C1 segment of cervical spinal cord (tissue), 14 donors: ENCODE results near the gene FBP2.
A peak's percentile ranks its signal among the peaks of the same experiment; 100 is the strongest.
"Not testable (repeated sequence)": the region's sequence is repeated elsewhere in the genome, so short reads cannot be mapped to it uniquely, and the experiment has no call there.

Experiments
- DNase-seq, 14 donors: peaks; one replicate each; lab custom pipeline; 2025; lab: John Stamatoyannopoulos, UW

Gene FBP2

GRCh38 chr9:94564279-94564678, 29.3 kb downstream of the FBP2 start:
- DNase-seq = not testable (repeated sequence)

DNA sequence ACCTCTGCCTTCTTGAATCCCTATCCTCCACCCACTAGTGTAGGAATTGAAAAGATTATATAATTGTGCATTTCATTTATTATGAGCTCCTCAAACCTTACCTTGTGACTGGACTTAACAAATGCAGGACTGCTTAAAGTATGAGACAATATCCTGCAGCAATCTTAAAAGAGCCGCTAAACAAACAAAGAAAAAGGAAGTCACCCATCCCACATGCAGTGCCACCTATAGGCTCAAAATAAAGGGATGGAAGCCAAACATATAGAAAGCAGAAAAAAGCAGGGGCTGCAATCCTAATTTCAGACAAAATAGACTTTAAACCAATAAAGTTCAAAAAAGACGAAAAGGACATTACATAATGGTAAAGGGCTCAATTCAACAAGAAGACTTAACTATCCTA, 30.1 kb downstream of the FBP2 start:
- DNase-seq = no peak

GRCh38 chr9:94560237-94560636, 33.4 kb downstream of the FBP2 start:
- DNase-seq = no peak

DNA sequence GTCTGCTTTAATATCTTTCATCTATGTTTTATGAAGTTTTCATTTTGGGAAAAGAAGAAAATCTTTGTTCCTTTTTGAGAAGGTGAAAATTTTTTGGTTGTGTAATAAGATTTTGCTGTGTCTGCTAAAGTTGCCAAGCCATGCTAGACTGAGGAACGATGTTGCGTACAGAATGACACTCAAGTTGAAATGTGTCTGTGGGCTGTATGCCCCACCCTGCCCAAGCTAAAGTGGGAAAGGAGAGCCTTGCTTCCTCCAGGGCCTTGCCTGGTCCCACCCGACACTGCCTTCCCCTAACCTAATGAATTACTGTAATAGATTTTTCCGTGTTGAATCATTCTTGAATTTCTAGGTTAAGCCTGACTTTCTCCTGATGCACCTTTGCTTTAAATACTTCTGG, 36.2 kb downstream of the FBP2 start:
- DNase-seq = no peak

- DNase-seq = peak in 1 of 14 donors; percentile 8
These were observed 38.9 kb downstream of the FBP2 start, which contains the start of gene PCAT7 for GRCh38 chr9:94554439-94555331. Gene PCAT7, plus strand, starts transcription at chr9:94555083.

DNA sequence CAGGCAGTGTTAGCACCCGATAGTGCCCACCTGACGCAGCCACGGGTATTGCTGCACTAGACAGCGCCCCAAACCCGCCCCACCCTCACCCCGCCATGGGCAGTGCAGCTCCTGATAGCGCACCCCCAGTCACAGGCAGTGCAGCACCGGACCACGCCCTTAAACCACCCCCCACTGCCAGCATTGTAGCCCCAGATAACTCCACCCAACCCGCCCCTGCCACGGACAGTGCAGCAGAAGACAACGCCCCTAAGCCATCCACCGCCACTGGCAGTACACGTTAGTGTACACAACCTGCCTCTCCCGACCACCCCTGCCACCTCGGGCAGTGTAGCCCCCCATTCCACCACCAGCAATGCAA, 39.6 kb downstream of the FBP2 start:
- no peak for DNase-seq

- DNase-seq = no peak
These were observed 40.3 kb downstream of the FBP2 start for GRCh38 chr9:94553029-94553938.

DNA sequence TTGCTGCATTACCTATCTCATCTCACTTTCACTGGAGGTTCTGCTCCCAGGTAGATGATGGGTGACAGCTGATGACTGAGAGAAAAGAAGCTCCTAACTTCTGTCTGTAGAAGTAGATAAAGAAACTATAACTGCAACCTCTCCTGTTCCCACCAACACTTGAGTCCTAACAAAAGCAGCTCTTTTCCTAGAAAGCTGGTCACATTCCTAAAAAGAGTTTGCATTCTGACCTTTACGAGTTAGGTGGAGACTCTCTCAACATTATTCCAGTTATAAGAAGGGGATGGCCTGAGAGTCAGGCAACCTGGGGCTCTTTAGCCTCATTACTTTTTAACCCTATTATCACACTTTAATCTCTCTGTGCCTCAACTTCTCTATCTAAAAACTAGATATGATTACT, 47.7 kb downstream of the FBP2 start:
- DNase-seq = no peak

- not testable (repeated sequence) for DNase-seq
These were observed 49.3 kb downstream of the FBP2 start for GRCh38 chr9:94544335-94544734.

DNA sequence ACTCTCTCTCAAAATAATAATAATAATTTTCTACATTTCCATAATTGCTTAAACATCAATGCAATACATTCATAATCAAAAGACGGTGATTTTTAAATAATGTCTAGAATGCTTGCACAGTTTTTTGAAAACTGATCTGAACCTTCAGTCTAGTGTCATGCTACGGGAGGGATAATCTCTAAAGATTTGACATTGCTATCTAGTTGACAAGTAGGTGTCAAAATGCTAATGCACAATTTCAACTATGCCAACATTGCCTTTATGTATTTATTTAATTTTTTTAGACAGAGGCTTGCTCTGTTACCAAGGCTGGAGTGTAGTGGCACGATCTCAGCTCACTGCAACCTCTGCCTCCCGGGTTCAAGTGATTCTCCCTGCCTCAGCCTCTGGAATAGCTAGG, 54.7 kb downstream of the FBP2 start:
- DNase-seq = no peak

GRCh38 chr9:94534901-94535300, 58.7 kb downstream of the FBP2 start:
- DNase-seq = no peak

GRCh38 chr9:94533601-94534000, 60.0 kb downstream of the FBP2 start:
- DNase-seq = no peak

GRCh38 chr9:94533155-94533554, 60.5 kb downstream of the FBP2 start:
- no peak for DNase-seq

- no peak for DNase-seq
These were observed 64.7 kb downstream of the FBP2 start for GRCh38 chr9:94528886-94529285.

DNA sequence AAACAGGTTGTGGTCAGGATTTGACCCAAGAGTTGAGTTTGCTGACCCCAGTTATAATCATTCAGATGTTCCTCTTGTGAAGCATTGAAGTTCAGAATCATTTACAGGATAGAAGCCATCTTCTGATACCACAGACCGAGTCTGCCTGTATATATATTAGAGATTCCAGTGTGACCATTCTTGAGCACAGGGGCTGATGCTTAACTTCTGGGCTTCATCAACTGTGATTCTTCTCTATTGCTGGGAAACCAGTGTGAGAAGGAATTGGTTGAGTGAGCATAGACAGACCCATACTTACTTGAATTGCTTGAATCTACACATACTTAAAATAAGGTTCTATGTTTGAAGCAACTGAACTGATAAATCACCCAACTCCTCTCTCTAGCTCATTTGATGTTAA, 66.7 kb downstream of the FBP2 start:
- DNase-seq = no peak

- DNase-seq = no peak
These were observed 67.4 kb downstream of the FBP2 start for GRCh38 chr9:94526271-94526670.

- no peak for DNase-seq
These were observed 68.1 kb downstream of the FBP2 start for GRCh38 chr9:94525396-94526035.

GRCh38 chr9:94517254-94517653, 76.4 kb downstream of the FBP2 start:
- DNase-seq = no peak

DNA sequence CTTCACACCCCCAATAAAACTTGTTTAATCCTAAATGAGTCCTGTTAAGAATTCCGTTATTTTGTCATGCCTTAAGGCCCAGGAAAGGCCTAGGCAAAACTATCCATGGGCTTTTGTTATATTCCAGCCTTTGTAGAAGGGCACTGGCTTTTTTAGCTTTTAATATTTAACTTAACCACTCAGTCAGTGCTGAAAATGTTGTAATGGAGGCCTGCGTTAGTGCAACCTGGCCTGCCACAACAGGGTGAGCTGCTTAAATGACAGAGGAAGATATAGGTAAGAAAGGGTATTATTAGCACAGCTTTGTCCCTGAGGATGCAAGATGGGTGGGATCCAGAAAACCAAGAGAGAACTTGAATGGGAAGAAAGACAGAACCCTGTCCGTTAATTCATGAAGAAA, 78.9 kb downstream of the FBP2 start:
- DNase-seq = no peak

GRCh38 chr9:94511955-94512265, 81.7 kb downstream of the FBP2 start:
- no peak for DNase-seq

DNA sequence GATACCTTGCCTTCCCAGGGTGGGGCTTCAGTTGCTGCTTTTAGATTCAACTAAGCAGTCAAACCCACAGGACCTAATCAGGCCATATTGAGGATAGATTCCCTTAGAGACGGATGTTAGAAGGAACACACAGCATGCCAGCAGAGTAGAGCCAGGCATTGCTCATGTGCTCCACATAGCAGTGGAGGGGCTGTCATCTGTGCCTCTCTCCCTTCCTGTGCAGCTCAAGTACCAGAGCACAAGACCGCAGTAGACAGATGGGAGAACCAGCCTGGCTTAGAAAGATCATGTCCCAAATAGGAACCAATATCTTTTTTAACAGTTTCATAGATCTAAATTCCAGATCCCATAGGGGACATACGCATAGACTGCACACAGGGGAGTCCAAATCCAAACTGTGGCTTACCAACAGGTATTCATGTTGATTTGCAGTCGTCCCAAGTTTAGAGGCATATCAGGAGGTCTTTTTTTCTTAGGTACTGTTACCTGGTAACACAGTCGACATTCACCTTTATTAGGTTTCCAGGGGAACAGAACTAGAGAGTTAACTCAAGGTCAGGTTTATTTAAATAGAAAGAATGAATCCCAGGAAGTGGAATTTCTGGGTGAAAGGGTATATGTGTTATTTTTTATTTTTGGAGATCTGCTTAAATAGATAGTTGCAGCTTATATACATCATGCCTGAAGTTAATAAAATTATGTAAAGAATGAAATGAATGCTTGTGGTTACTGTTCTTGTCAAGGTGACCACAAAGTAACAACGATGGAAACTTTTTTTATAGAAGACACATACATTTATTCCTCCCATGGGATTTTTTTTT, 82.3 kb downstream of the FBP2 start:
- DNase-seq = no peak
